Measurements from ENCODE around the gene ATG3.
"Not testable (repeated sequence)": the region's sequence is repeated elsewhere in the genome, so short reads cannot be mapped to it uniquely, and the experiment has no call there.

ATG3 gene

DNA sequence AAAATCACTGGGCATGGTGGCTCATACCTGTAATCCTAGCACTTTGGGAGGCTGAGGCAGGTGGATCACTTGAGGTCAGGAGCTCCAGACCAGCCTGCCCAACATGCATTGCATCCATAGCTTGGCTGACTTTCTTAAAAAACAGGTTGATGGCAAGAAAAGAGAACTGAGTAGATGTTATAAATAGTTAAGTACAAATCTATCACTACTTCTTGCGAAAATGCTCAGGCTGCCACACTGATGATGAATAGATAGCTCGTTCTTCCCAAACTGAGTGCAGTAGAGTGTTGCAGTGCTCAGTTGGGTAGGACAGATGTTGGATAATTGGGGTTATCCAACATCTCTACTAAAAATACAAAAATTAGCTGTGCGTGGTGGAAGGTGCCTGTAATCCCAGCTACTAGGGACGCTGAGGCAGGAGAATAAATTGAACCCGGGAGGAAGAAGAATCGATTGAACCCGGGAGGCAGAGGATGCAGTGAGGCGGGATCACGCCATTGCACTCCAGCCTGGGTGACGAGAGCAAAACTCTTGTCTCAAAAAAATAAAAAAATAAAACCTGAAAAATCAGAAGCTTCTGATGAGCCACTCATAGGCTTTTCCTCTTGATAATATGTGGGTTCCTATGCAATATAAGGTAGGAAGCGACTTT, 63.7 kb downstream of the ATG3 start:
- DNase-seq, result no peak

DNA sequence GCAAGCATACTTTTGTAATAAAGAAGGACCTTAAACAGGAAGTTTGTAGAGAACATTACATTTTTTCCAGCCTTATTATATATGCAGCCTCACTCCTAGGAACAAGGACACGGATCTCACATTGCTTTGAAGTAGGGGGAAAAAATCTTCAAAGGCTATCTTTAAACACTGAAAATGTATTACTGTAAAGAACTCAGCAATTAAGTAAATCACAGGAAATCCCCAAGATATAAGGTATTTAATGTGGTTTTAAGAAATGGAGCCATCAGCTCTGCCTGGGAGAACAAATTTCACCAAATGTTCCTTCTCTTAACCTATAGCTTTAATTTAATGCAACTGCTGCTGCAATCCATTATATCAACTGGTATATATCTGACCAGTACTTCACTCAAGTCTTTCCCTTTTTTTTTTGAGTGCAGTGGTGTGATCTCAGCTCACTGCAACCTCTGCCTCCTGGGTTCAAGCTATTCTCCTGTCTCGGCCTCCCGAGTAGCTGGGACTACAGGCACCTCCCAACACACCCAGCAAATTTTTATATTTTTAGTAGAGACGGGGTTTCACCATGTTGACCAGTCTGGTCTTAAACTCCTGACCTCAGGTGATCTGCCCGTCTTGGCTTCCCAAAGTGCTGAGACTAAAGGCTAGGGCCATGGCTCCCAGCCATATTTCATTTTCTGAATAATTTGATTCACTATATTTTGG, 65.2 kb downstream of the ATG3 start:
- peak; percentile 29 for DNase-seq

DNA sequence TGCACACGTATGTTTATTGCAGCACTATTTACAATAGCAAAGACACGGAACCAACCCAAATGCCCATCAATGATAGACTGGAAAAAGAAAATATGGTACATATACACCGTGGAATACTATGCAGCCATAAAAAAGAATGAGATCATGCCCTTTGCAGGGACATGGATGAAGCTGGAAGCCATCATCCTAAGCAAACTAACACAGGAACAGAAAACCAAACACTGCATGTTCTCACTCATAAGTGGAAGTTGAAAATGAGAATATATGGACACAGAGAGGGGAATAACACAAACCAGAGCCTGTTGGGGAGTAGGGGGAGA, 67.4 kb downstream of the ATG3 start:
- DNase-seq, result not testable (repeated sequence)

DNA sequence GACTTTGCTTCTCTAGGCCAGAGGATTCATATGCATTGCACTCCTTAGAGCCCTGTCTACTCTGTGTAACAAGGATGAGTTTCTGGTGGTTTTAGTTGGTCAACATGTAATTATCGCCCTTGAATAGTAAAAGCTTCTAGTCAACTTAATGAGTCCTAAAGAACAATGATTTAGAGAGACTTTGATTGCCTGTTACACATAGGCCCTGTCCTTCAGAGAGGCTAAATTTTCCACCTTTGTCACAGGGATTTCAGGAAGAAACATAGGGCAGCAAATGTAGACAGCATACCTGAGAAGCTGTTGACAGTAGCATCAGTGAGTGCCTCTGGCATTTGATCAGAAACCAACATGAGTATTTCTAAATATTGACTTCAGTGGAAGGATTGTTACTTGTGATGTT, 69.6 kb downstream of the ATG3 start:
- DNase-seq, result no peak

DNA sequence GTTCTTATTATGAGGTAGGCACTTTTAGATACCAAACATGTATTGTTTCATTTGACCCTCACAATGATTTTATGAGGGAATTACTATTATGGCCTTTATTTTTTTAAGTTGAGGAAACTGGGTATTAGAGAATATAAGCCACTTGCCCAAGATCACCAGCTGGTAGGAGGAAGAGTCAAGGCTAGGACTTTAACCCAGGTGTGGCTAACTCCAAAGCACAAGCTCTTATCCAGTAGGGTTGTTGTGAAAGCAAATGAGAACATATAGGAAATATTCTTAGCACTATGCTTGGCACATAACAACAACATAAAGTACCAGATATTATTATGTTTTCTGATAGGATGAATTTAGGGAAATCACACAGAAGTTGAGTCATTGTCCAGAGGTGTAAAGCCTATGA, 70.4 kb downstream of the ATG3 start:
- no peak for DNase-seq

DNA sequence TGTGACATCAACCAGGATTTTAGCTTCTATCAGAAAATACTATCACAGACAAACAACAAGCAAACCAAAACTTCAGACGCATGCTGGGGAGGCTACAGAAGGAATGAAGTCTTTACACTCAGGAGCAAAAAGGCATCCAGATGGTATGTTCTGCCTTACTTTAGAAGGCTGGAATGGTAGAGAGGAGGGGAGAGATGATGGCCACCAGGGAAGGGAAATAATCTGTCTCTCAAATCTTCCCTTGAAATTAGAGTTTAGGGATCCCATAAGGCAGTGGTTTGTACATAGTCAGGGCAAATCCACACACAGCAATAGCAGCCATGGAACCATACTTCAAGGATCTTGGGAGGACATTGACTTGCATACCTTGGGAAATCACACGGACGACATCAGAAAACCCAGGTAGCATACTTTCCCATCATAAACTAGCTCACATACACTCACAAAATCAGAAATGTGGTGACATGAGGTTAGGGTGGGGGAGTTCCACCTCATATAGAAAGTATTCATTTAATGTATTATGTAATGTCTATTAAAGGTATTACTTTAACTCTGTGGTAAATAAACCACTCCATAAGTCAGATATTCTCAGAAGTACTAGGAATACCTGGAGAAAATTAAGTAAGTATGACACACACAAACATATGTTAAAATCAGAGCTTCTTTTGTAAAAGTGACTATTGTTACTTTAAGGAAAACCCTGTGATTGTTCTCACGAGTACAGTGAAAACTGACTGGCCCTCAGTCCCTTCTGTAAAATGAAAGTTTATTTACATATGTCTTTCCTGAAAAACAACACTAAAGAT, 71.9 kb downstream of the ATG3 start:
- no peak for DNase-seq

DNA sequence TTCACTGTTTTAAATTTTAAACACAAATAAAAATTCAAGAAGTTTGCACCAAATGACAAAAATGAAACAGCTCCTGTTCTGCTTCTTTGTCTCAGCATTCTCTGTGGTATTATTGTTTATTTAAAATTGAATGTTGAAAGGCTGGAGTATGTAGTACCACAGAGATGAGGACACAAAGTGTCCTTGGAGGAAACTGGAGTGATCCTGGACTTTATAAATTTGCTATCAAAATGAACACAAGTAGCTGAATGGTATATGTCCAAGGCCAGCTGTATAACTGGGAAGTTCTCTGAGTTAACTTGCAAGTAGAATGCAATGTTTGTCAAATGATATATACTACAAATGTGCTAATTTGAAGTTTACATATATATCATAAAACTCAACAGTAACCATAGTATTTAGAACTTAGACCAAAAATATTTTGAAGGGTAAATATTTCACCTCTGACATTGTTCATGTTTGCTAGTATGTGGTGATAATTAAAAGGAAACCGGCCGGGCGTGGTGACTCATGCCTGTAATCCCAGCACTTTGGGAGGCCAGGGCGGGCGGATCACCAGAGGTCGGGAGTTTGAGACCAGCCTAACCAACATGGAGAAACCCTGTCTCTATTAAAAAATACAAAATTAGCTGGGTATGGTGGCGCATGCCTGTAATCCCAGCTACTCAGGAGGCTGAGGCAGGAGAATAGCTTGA, 74.8 kb downstream of the ATG3 start:
- no peak for DNase-seq

DNA sequence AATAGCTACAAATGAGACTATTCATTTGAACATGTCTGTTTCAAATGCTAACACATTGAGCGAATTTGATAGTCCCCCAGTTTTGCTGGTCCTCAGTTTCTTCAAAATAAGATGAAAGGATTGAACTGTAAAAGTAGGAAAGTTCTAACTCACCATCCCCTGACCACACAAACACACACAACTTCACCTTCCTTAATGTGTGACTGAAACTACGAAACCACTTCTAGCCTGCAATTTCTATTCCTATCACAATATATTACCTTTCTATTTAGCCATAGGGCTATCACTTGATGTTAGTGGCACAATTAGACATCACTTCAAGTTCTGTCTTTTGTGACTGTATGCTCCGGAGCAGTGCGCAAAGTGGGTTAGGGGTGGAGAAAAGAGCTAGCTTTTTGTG, 77.4 kb downstream of the ATG3 start:
- no peak for DNase-seq

DNA sequence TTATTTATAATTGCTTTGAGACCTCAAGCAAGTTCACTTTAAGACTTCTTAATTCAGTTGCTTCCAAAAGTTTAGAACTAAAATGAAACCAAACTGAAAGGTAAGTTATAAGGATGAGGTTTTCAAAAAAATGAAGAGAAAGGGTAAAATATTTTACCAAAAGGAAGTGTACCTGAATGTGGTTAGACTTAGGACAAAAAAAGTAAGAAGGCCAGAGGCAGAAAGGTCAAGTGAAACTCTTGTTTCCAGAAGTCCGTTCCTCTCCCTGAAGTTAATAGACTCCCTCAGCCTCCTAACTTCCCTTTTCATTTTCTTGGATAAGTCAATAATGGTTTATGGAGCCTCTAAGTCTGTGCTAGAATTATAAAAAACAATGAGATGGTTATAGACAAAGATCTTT, 79.1 kb downstream of the ATG3 start:
- no peak for DNase-seq

Data from CD4-positive, alpha-beta T cell treated with Interleukin-12 subunit alpha and Interleukin-12 subunit beta, for 1 hour (primary cell).